Metanephros (tissue), 2 donors: ENCODE data around the gene DEFB121. TPM values are rescaled to one million over a fixed set of nuclear protein-coding genes. Genes with fewer than 3 reads are reported as not detected.

Experiments used
- small RNA-seq: library from RNA; depleted of rRNA; stranded (forward); fragments of <200 nt; gene quantifications from one replicate; pipeline ENCODE3, GENCODE V24; 2014; ENCODE audit warnings: low replicate concordance
- total RNA-seq: library from RNA; depleted of rRNA; stranded (reverse); fragments of >200 nt; gene quantifications from one replicate; pipeline ENCODE4 v1.2.3, GENCODE V29; 2014

The DEFB121 gene
- total RNA-seq, result not detected

DNA sequence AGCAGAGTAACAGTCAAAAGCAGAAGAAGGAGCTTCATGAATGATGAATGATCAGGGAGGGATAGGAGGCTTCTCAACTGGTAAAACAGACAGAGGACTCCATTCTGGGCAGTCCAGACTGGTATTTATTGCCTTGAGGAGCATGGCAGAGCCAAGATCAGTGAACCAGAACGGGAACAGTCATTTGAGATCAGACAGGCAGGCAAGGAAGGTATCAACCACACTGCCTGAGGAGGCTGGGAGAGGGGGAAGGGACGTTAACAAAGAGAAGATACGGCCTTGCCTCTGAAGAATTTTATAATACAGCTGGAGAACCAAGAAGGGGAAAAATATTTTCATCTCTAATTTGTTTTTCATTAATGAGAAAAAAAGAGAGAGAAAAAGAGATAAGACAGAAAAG is at the start of gene DEFB121:
Gene DEFB121 (minus strand): TSS at position 101 of the 400 bp plus-strand sequence. CDS start 63 bp downstream, at position 38.

DNA sequence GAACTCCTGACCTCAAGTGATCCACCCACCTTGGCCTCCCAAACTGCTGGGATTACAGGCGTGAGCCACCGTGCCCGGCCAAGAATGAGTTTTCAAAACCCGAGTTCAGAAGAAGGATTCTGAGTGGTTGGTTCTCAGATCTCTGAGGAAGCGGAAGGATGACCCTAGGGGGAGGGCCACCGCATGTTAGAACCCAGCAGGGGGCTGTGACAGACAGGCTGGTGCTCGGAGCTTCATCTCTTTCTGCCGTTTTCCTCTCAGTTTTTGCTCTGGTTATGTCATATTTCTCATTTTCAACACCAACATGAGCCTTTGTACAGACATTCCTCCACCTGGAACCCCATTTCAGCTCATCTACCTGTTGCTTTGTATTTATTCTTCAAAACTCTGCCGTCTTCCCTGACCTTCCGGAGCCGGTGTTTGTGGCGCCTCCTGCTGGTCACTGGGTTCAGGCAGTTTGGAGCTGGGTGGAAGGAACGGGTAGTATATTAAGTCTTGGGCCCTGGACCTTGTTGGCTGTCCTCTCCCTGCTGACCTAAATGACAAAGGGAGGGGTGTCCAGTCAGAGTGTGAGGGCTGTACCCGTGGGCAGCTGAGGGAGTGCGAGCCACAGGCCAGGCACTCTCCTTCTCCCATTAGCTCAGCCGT is 34.1 kb upstream of the DEFB121 start, which contains the start of gene DEFB123:
Gene DEFB123 (plus strand): TSS at position 621 of the 648 bp plus-strand sequence. CDS start 67 bp downstream, outside the sequence.

DNA sequence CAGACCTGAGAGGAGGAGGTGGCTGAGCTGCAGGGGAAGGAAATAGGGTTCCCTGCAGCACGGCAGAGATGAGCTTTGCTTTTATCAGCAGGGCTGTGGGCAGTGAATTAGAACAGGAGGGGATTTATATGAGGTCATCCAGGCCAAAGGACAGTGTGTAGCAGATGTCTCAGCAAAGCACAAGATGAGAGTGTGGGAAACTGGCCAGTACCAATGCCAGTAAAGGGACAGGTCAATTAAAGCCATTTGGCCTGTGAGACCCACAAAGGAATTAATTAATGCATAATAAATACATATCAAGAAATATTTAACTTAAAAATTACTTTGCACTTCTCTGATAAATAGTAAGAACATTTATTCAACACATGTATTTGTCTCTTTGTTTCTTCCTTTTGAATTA is 15.5 kb downstream of the DEFB121 start, which contains the start of gene DEFB119:
Gene DEFB119 (minus strand): TSS at position 101 of the 400 bp plus-strand sequence. CDS start 107 bp downstream, outside the sequence.

DNA sequence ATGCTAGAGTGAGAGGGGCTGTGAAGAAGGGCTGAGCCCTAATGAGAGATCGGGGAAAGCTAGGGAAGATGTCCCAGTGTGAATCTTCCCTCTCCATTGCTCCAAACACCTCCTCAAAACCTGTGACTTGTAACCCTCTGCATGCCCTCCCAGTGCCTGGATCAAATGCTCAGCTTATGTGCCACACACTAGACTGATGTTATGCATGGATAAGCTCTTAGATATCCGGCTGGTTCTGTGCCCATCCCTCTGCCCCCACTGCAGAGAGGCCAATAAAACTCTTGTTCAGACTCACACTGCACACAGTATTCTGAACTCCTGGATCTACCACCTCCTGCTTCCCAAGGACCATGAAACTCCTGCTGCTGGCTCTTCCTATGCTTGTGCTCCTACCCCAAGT is 37.7 kb downstream of the DEFB121 start, which contains the start of gene DEFB118:
Gene DEFB118 (plus strand): TSS at position 301 of the 400 bp plus-strand sequence. CDS start 50 bp downstream, at position 351.

Small RNAs within 50 kb of the gene (small RNA-seq; reads per million reads assigned to genes)
- not detected for gene DEFB117
- gene RF00561, result not detected
- gene RNA5SP480, result not detected

Other genes starting within 250 kb of the DEFB121 start
- not detected for gene DEFB115, start 148.6 kb downstream of the DEFB121 start, total RNA-seq
- gene DEFB116, start 97.6 kb downstream of the DEFB121 start, total RNA-seq, result not detected
- gene DEFB118, start 37.6 kb downstream of the DEFB121 start, total RNA-seq, result not detected
- not detected for gene DEFB119, start 15.6 kb downstream of the DEFB121 start, total RNA-seq
- gene DEFB123, start 34.4 kb upstream of the DEFB121 start, total RNA-seq, result not detected
- not detected for gene DEFB124, start 68.9 kb upstream of the DEFB121 start, total RNA-seq
- 2.8 TPM for gene REM1, start 69.1 kb upstream of the DEFB121 start, total RNA-seq
- gene HM13, start 108.2 kb upstream of the DEFB121 start, total RNA-seq, result 79.2 TPM
- gene ID1, start 199.1 kb upstream of the DEFB121 start, total RNA-seq, result 748 TPM
- gene COX4I2, start 231.7 kb upstream of the DEFB121 start, total RNA-seq, result 4.5 TPM